Colonic mucosa (tissue), 4 donors: ENCODE data around the gene P4HB. TPM values are rescaled to one million over a fixed set of nuclear protein-coding genes. Genes with fewer than 3 reads are reported as not detected.

Experiments used
- DNase-seq: peaks from one replicate; pipeline ENCODE4 v3.0.0-alpha.2; 2020
- H3K27ac ChIP-seq: fragments of 200-600 bp; one replicate; pipeline ENCODE4 v1.8.0; 2021
- H3K27me3 ChIP-seq: fragments of 200-600 bp; one replicate; pipeline ENCODE4 v1.8.0; 2021
- H3K36me3 ChIP-seq: fragments of 200-600 bp; one replicate; pipeline ENCODE4 v1.8.0; 2021
- H3K4me1 ChIP-seq: fragments of 200-600 bp; one replicate; pipeline ENCODE4 v1.8.0; 2021; ENCODE audit warnings: mild to moderate bottlenecking
- H3K4me3 ChIP-seq: fragments of 200-600 bp; one replicate; pipeline ENCODE4 v1.8.0; 2021
- H3K9ac ChIP-seq, 2 donors: one replicate each; pipeline ENCODE4 v1.7.0; 2013; ENCODE audit warnings: control low read depth in 2 of 2, low read depth in 2 of 2, low read length in 2 of 2
- H3K9me3 ChIP-seq: fragments of 200-600 bp; one replicate; pipeline ENCODE4 v1.8.0; 2021
- CTCF ChIP-seq: fragments of 200-600 bp; IDR thresholded peaks from one replicate; pipeline ENCODE4 v1.8.0; 2022; ENCODE audit warnings: antibody characterized with exemption, mild to moderate bottlenecking
- intact Hi-C: fragments of 100-400 bp; cut with DNase I; formaldehyde crosslinking; loops from one replicate; pipeline ENCODE4 v1.14.1; 2022
- total RNA-seq, 2 donors: library from RNA; stranded (reverse); fragmentation: NEBNext Ultra II Directional in 1 of 2; extraction: Animal tissue kit (Norgen Biotek cat#: 25700) in 1 of 2; gene quantifications; one replicate each; pipeline ENCODE4 v1.2.1, GENCODE V29; 2021
- donor health status: healthy.
- donor health status: DM: no; HTN: no; CAD: no.
- donor health status: DM: no; HTN: no; CAD: no.

The P4HB gene
- total RNA-seq, 2 donors from 2014 or later: 719 to 1,051 TPM

- no peak for TF ChIP-seq CTCF
- peaks cover 15% of the 10 kb centered on the region for H3K36me3 ChIP-seq
- intact Hi-C loops: no loop called here
- DNase-seq: no peak
- peaks cover 5% of the 10 kb centered on the region for H3K4me1 ChIP-seq
- H3K4me3 ChIP-seq: peak overlapping the region; percentile 94
- H3K27me3 ChIP-seq: no peaks in the 10 kb centered on the region
- H3K9me3 ChIP-seq: no peaks in the 10 kb centered on the region
- peak overlapping the region; percentile 57 for H3K27ac ChIP-seq
- peak overlapping the region; percentile 87 to 91 for H3K9ac ChIP-seq
Measured at GRCh38 chr17:81890447-81891302, 30.3 kb upstream of the P4HB start.

GRCh38 chr17:81889602-81890001, 29.3 kb upstream of the P4HB start:
- Histone ChIP-seq H3K9ac (no peak overlapping the region), H3K9me3 (no peaks in the 10 kb centered on the region), H3K4me3 (no peak overlapping the region), H3K36me3 (peaks cover 15% of the 10 kb centered on the region), H3K4me1 (peaks cover 5% of the 10 kb centered on the region), H3K27ac (no peak overlapping the region), H3K27me3 (no peaks in the 10 kb centered on the region)
- TF ChIP-seq CTCF: no peak
- no peak for DNase-seq
- intact Hi-C loops: no loop called here

GRCh38 chr17:81888988-81889595, 28.8 kb upstream of the P4HB start:
- Histone ChIP-seq H3K27me3 (no peaks in the 10 kb centered on the region), H3K9ac (no peak overlapping the region), H3K9me3 (no peaks in the 10 kb centered on the region), H3K4me3 (no peak overlapping the region), H3K4me1 (peaks cover 5% of the 10 kb centered on the region), H3K36me3 (peaks cover 15% of the 10 kb centered on the region), H3K27ac (no peak overlapping the region)
- no peak for TF ChIP-seq CTCF
- intact Hi-C loops: no loop called here
- no peak for DNase-seq

GRCh38 chr17:81888105-81888987, 28.0 kb upstream of the P4HB start:
- no peaks in the 10 kb centered on the region for H3K9me3 ChIP-seq
- no peak overlapping the region for H3K27ac ChIP-seq
- no peak for DNase-seq
- no peaks in the 10 kb centered on the region for H3K27me3 ChIP-seq
- peaks cover 15% of the 10 kb centered on the region for H3K36me3 ChIP-seq
- H3K4me3 ChIP-seq: no peak overlapping the region
- no peak overlapping the region for H3K9ac ChIP-seq
- H3K4me1 ChIP-seq: peaks cover 5% of the 10 kb centered on the region
- intact Hi-C loops: no loop called here
- no peak for TF ChIP-seq CTCF

- Histone ChIP-seq H3K27ac (no peak overlapping the region), H3K9ac (no peak overlapping the region), H3K9me3 (no peaks in the 10 kb centered on the region), H3K4me1 (peaks cover 5% of the 10 kb centered on the region), H3K4me3 (no peak overlapping the region), H3K36me3 (peaks cover 15% of the 10 kb centered on the region), H3K27me3 (no peaks in the 10 kb centered on the region)
- intact Hi-C loops: no loop called here
- DNase-seq: no peak
- no peak for TF ChIP-seq CTCF
Measured at GRCh38 chr17:81885869-81886548, 25.7 kb upstream of the P4HB start.
